ENCODE results near the gene DLK1.

DNA sequence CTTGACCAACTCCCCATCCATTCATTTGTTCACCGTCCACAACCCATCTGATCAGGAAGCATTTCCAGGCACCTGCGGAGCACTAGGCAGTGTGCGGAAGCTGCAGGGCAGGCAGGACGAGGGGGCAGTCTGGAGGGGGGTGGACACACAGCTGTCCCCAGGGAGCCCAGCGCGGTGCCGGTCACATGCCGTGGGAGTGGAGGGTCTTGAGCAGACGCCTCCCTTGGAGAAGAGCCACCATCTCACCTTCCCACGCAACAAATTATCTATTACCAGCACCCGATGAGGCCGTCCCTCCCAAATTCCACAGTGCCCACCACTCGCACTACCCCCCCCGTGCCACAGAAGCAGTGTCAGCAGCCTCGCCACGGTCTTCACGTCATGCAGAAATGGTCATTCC, 10.8 kb downstream of the DLK1 start:
- TF ChIP-seq CTCF (optimal IDR thresholded peaks at IDR 0.05 in 1 of 3, IDR thresholded peaks at IDR 0.05 in 1 of 3, conservative IDR thresholded peaks at IDR 0.05 in 1 of 3; ENCODE audit: extremely low read depth in 1 of 3, insufficient read depth in 2 of 3, low read length in 3 of 3) (no peak), EZH2 (IDR thresholded peaks at IDR 0.05; ENCODE audit: low read length) (no peak)
